Thoracic aorta (tissue), 2 donors: ENCODE measurements around the gene FBXW2. TPM values are rescaled to one million over a fixed set of nuclear protein-coding genes. Genes with fewer than 3 reads are reported as not detected.

Experiments
- ATAC-seq: fragments of 150-250 bp; one replicate; pipeline ENCODE4 v1.8.0; 2017; ENCODE audit warnings: low read depth; ENCODE audit not compliant: insufficient number of reproducible peaks, low FRiP score
- DNase-seq: peaks from one replicate; pipeline ENCODE4 v3.0.0-alpha.2; 2020; ENCODE audit warnings: low spot score
- H3K27ac ChIP-seq, 2 donors: fragments of 200-600 bp; sonication (generic); 1 replicate in 1 of 2; 2 replicates in 1 of 2; pipeline ENCODE4 v1.5.1; 2016; ENCODE audit warnings: mild to moderate bottlenecking in 2 of 2, moderate library complexity in 2 of 2
- H3K27me3 ChIP-seq: fragments of 200-600 bp; sonication (generic); replicated peaks from 2 replicates; pipeline ENCODE4 v1.6.0; 2016; ENCODE audit warnings: mild to moderate bottlenecking; ENCODE audit not compliant: insufficient read depth
- H3K36me3 ChIP-seq: fragments of 200-600 bp; sonication (generic); one replicate; pipeline ENCODE4 v1.5.1; 2016
- H3K4me1 ChIP-seq, 2 donors: fragments of 200-600 bp; sonication (generic); 1 replicate in 1 of 2; 2 replicates in 1 of 2; pipeline versions ENCODE4 v1.5.1 to v1.6.0; 2016; ENCODE audit warnings: low read depth in 2 of 2, mild to moderate bottlenecking in 1 of 2; ENCODE audit not compliant: control insufficient read depth in 1 of 2
- H3K4me3 ChIP-seq: fragments of 200-600 bp; sonication (generic); 2 replicates; pipeline ENCODE4 v1.5.1; 2016; ENCODE audit warnings: mild to moderate bottlenecking
- H3K9me3 ChIP-seq: fragments of 200-600 bp; sonication (generic); 2 replicates; pipeline ENCODE4 v1.5.1; 2016
- CTCF ChIP-seq: fragments of 200-600 bp; sonication (generic); IDR thresholded peaks from one replicate; pipeline ENCODE4 v1.5.1; 2019; ENCODE audit warnings: antibody characterized with exemption
- total RNA-seq, 2 donors: library from RNA; depleted of rRNA; stranded (reverse); fragments of >200 nt; gene quantifications; one replicate each; pipeline versions ENCODE4 v1.1.0 to v1.2.3, GENCODE V29; 2016

Gene FBXW2
- total RNA-seq, 2 donors from 2014 or later = 41.7 to 79.7 TPM

- no peak for TF ChIP-seq CTCF
- Histone ChIP-seq H3K4me1 (no peaks in the 10 kb centered on the region), H3K27ac (no peak overlapping the region), H3K4me3 (no peak overlapping the region), H3K9me3 (no peaks in the 10 kb centered on the region), H3K36me3 (no peaks in the 10 kb centered on the region), H3K27me3 (no peaks in the 10 kb centered on the region)
- ATAC-seq (no peak), DNase-seq (no peak)
Observed at GRCh38 chr9:120801441-120801840, 8.2 kb upstream of the FBXW2 start.

GRCh38 chr9:120791161-120791560, 2.1 kb downstream of the FBXW2 start:
- Histone ChIP-seq H3K27me3 (no peaks in the 10 kb centered on the region), H3K4me1 (peaks cover 29 to 39% of the 10 kb centered on the region in 2 donors), H3K36me3 (peaks cover 8% of the 10 kb centered on the region), H3K9me3 (no peaks in the 10 kb centered on the region), H3K27ac (no peak overlapping the region), H3K4me3 (no peak overlapping the region)
- DNase-seq (no peak), ATAC-seq (no peak)
- TF ChIP-seq CTCF = no peak

GRCh38 chr9:120787933-120788332, 5.3 kb downstream of the FBXW2 start:
- H3K36me3 ChIP-seq = peaks cover 10% of the 10 kb centered on the region
- no peaks in the 10 kb centered on the region for H3K27me3 ChIP-seq
- no peak for DNase-seq
- no peak overlapping the region for H3K4me3 ChIP-seq
- H3K9me3 ChIP-seq = no peaks in the 10 kb centered on the region
- H3K4me1 ChIP-seq = peaks cover 25 to 32% of the 10 kb centered on the region in 2 donors
- H3K27ac ChIP-seq = no peak overlapping the region
- no peak for TF ChIP-seq CTCF
- ATAC-seq = no peak

- Histone ChIP-seq H3K9me3 (no peaks in the 10 kb centered on the region), H3K27ac (no peak overlapping the region)
Observed at GRCh38 chr9:120783602-120784047, 9.6 kb downstream of the FBXW2 start.

GRCh38 chr9:120781236-120781635, 12.0 kb downstream of the FBXW2 start:
- no peak for TF ChIP-seq CTCF
- H3K36me3 ChIP-seq = peaks cover 26% of the 10 kb centered on the region

More at GRCh38 chr9:120783602-120784047, 9.6 kb downstream of the FBXW2 start:
- no peak for TF ChIP-seq CTCF
- no peak for DNase-seq
- Histone ChIP-seq H3K4me3 (no peak overlapping the region), H3K4me1 (peaks cover 0 to 10% of the 10 kb centered on the region in 2 donors), H3K36me3 (peaks cover 13% of the 10 kb centered on the region), H3K27me3 (no peaks in the 10 kb centered on the region)
- ATAC-seq = no peak

More at GRCh38 chr9:120781236-120781635, 12.0 kb downstream of the FBXW2 start:
- Histone ChIP-seq H3K4me3 (no peak overlapping the region), H3K9me3 (no peaks in the 10 kb centered on the region), H3K27ac (no peak overlapping the region), H3K4me1 (no peaks in the 10 kb centered on the region), H3K27me3 (no peaks in the 10 kb centered on the region)
- ATAC-seq = no peak
- no peak for DNase-seq
